H54 (cell line): Measurements from ENCODE around the gene SNRPB2.

Source experiments
- DNase-seq: peaks from one replicate; pipeline ENCODE4 v3.0.0; 2011; ENCODE audit warnings: low spot score, mixed read lengths; ENCODE audit not compliant: insufficient read length
- FAIRE-seq: peaks from 3 replicates; lab custom pipeline; 2011; peaks lifted over from hg19 to GRCh38; lab: Jason Lieb, UNC
- POLR2A ChIP-seq: IDR thresholded peaks from 2 replicates; pipeline ENCODE4 v1.6.1; 2011; ENCODE audit warnings: low read depth, mild to moderate bottlenecking, low read length

The SNRPB2 gene

DNA sequence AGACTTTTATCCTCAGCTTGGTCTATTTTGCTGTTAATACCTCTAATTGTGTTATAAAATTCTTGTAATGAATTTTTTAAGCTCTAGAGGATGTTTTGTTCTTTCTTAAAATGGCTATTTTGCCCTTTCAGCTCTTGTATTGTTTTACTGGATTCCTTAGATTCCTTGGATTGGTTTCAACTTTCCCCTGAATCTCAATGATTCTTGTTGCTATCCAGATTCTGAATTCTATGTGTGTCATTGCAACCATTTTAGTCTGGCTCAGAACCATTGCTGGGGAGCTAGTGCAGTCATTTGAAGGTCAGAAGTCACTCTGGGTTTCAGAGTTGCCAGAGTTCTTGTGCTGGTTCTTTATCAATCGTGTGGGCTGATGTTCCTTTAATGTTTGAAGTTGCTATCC, 55.4 kb downstream of the SNRPB2 start:
- no peak for TF ChIP-seq POLR2A
- FAIRE-seq = no peak
- no peak for DNase-seq
